Osteoblast (primary cell): ENCODE data around the gene PDGFA. TPM values are rescaled to one million over a fixed set of nuclear protein-coding genes. Genes with fewer than 3 reads are reported as not detected.

Experiments
- DNase-seq: peaks from one replicate; pipeline ENCODE4 v3.0.0; 2011; ENCODE audit warnings: low spot score, mixed read lengths; ENCODE audit not compliant: insufficient read length; ENCODE audit errors: missing footprints
- H2AFZ ChIP-seq: 2 replicates; pipeline ENCODE4 v1.6.0; 2011; ENCODE audit warnings: mild to moderate bottlenecking, low read length
- H3K27ac ChIP-seq: 2 replicates; pipeline ENCODE4 v1.5.1; 2011; ENCODE audit warnings: mild to moderate bottlenecking, low read depth, low read length, moderate library complexity
- H3K27me3 ChIP-seq: 2 replicates; pipeline ENCODE4 v1.6.0; 2012; ENCODE audit warnings: mild to moderate bottlenecking, control low read depth, inconsistent platforms, low read length, moderate library complexity; ENCODE audit not compliant: insufficient read depth
- H3K36me3 ChIP-seq: 2 replicates; pipeline ENCODE4 v1.5.1; 2011; ENCODE audit warnings: mild to moderate bottlenecking, low read length, control low read depth, moderate library complexity; ENCODE audit not compliant: insufficient read depth
- H3K4me1 ChIP-seq: 2 replicates; pipeline ENCODE4 v1.5.1; 2011; ENCODE audit warnings: mild to moderate bottlenecking, low read length, control low read depth, moderate library complexity; ENCODE audit not compliant: insufficient read depth
- H3K4me2 ChIP-seq: 2 replicates; pipeline ENCODE4 v1.6.0; 2011; ENCODE audit warnings: mild to moderate bottlenecking, low read length; ENCODE audit not compliant: insufficient read depth
- H3K4me3 ChIP-seq: fragments of 200-600 bp; sonication (generic); 3 replicates; pipeline ENCODE4 v1.5.1; 2012; ENCODE audit warnings: mild to moderate bottlenecking, low read length, inconsistent platforms; ENCODE audit not compliant: insufficient read depth
- H3K79me2 ChIP-seq: 2 replicates; pipeline ENCODE4 v1.6.0; 2012; ENCODE audit warnings: mild to moderate bottlenecking, low read length, control low read depth, inconsistent platforms; ENCODE audit not compliant: insufficient read depth
- H3K9me3 ChIP-seq: 2 replicates; pipeline ENCODE4 v1.5.1; 2011; ENCODE audit warnings: low read depth, low read length, control low read depth
- H4K20me1 ChIP-seq: 2 replicates; pipeline ENCODE4 v1.6.0; 2012; ENCODE audit warnings: mild to moderate bottlenecking, low read length, control low read depth; ENCODE audit not compliant: insufficient read depth
- CTCF ChIP-seq: IDR thresholded peaks from 2 replicates; pipeline ENCODE4 v1.5.1; 2011; ENCODE audit warnings: mild to moderate bottlenecking, low read depth, low read length, moderate library complexity; ENCODE audit errors: extremely low read depth
- total RNA-seq: library from RNA; depleted of rRNA; stranded (reverse); fragments of >200 nt; gene quantifications from 2 replicates; pipeline ENCODE4 v1.2.3, GENCODE V29; 2012

PDGFA gene
- total RNA-seq, 1 donor = 32.6 TPM

- Histone ChIP-seq H3K36me3 (no peaks in the 10 kb centered on the region), H3K4me1 (peaks cover 20% of the 10 kb centered on the region), H2AFZ (no peak overlapping the region), H3K27me3 (no peaks in the 10 kb centered on the region), H3K4me3 (no peak overlapping the region), H3K79me2 (no peaks in the 10 kb centered on the region), H3K4me2 (no peak overlapping the region), H3K9me3 (no peaks in the 10 kb centered on the region), H3K27ac (no peak overlapping the region), H4K20me1 (no peaks in the 10 kb centered on the region)
- TF ChIP-seq CTCF = no peak
- DNase-seq = no peak
Measured at GRCh38 chr7:450036-450435, 69.6 kb downstream of the PDGFA start.

GRCh38 chr7:449324-450019 is 70.2 kb downstream of the PDGFA start:
- Histone ChIP-seq H3K27me3 (no peaks in the 10 kb centered on the region), H3K4me3 (no peak overlapping the region), H3K36me3 (no peaks in the 10 kb centered on the region), H2AFZ (no peak overlapping the region), H3K4me2 (no peak overlapping the region), H3K4me1 (peaks cover 20% of the 10 kb centered on the region), H3K79me2 (no peaks in the 10 kb centered on the region), H3K9me3 (no peaks in the 10 kb centered on the region), H4K20me1 (no peaks in the 10 kb centered on the region), H3K27ac (no peak overlapping the region)
- DNase-seq = no peak
- no peak for TF ChIP-seq CTCF

GRCh38 chr7:447523-447922 is 72.1 kb downstream of the PDGFA start:
- Histone ChIP-seq H3K9me3 (peaks cover 2% of the 10 kb centered on the region), H3K4me2 (no peak overlapping the region), H3K27me3 (no peaks in the 10 kb centered on the region), H3K79me2 (no peaks in the 10 kb centered on the region), H3K4me3 (no peak overlapping the region), H3K4me1 (peaks cover 11% of the 10 kb centered on the region), H3K27ac (no peak overlapping the region), H2AFZ (no peak overlapping the region), H3K36me3 (no peaks in the 10 kb centered on the region), H4K20me1 (no peaks in the 10 kb centered on the region)
- TF ChIP-seq CTCF = no peak
- no peak for DNase-seq

Other genes with a start within 250 kb of the PDGFA start
- gene FOXL3, start 229.7 kb downstream of the PDGFA start, total RNA-seq = not detected in 2 replicates
- gene DNAAF5, start 206.9 kb upstream of the PDGFA start, total RNA-seq = 19.7 and 22.4 TPM in 2 replicates
- 5.9 and 6.5 TPM in 2 replicates for gene PRKAR1B, start 207.4 kb upstream of the PDGFA start, total RNA-seq